HepG2 (cell line): ENCODE measurements around the gene INSYN2B. TPM values are rescaled to one million over a fixed set of nuclear protein-coding genes. Genes with fewer than 3 reads are reported as not detected.

ENCODE experiments used
- ATAC-seq: fragments of 200-7000 bp; cut with Tn5 transposase; 3 replicates; pipeline ENCODE4 v1.9.1; 2020; ENCODE audit warnings: mild to moderate bottlenecking, moderate library complexity
- BruUV-seq: library from RNA; stranded (reverse); fragments of 400-500 nt; replicated peaks from 2 replicates; lab custom pipeline; 2021; lab: Mats Ljungman, UMichigan
- CTCF ChIA-PET: fragments of 300-600 bp; formaldehyde crosslinking; extraction: SDS; loops from one replicate; lab custom pipeline; 2021; ENCODE audit warnings: low total read pairs, inconsistent platforms, low intra/inter-chr PET ratio; lab: Yijun Ruan, JAX
- POLR2A ChIA-PET: fragments of 350-600 bp; sonication (Branson Sonifier 250); formaldehyde crosslinking; loops from one replicate; lab custom pipeline; 2020; ENCODE audit warnings: antibody characterized with exemption, inconsistent platforms; lab: Yijun Ruan, JAX
- DNase-seq: peaks from one replicate; pipeline ENCODE4 v3.0.0-alpha.2; 2015; ENCODE audit warnings: low spot score
- FAIRE-seq: peaks from 3 replicates; lab custom pipeline; 2011; peaks lifted over from hg19 to GRCh38; lab: Jason Lieb, UNC
- H2AFZ ChIP-seq: one replicate; pipeline ENCODE4 v1.6.1; 2011; ENCODE audit warnings: low read length, inconsistent platforms
- H3K27ac ChIP-seq: fragments of 300-600 bp; 3 replicates; pipeline ENCODE4 v1.8.0; 2011; ENCODE audit warnings: mixed run types, mild to moderate bottlenecking, mixed read lengths, low read length, inconsistent platforms; ENCODE audit not compliant: insufficient read depth; ENCODE audit errors: extremely low read length
- H3K27me3 ChIP-seq, 2 experiments: fragments of 200-600 bp in 1 of 2; 2 replicates in 1 of 2; 3 replicates in 1 of 2; pipeline versions ENCODE4 v1.6.0 to v1.8.0; 2011; ENCODE audit warnings: low read length in 2 of 2, mild to moderate bottlenecking in 2 of 2, moderate library complexity in 2 of 2, inconsistent platforms in 1 of 2; ENCODE audit not compliant: insufficient read depth in 2 of 2, control insufficient read depth in 1 of 2
- H3K36me3 ChIP-seq, 2 experiments: fragments of 200-600 bp in 1 of 2; replicated peaks in 1 of 2; 2 replicates in 1 of 2; 3 replicates in 1 of 2; pipeline versions ENCODE4 v1.5.1 to v1.8.0; 2011; ENCODE audit warnings: low read length in 2 of 2, inconsistent platforms in 1 of 2; ENCODE audit not compliant: insufficient read depth in 2 of 2, control insufficient read depth in 1 of 2
- H3K4me1 ChIP-seq: 2 replicates; pipeline ENCODE4 v1.5.1; 2012; ENCODE audit warnings: low read length, inconsistent platforms; ENCODE audit not compliant: insufficient read depth
- H3K4me2 ChIP-seq: 2 replicates; pipeline ENCODE4 v1.6.0; 2011; ENCODE audit warnings: low read depth, low read length, inconsistent platforms
- H3K4me3 ChIP-seq, 3 experiments: fragments of 200-600 bp in 1 of 3; sonication (generic), shearing (Covaris generic) in 1 of 3; replicated peaks in 1 of 3; 2 replicates each; pipeline ENCODE4 v1.5.1; 2011 to 2016; ENCODE audit warnings: low read length in 3 of 3, inconsistent platforms in 2 of 3, low read depth in 2 of 3, mild to moderate bottlenecking in 2 of 3, control low read depth in 1 of 3, mixed read lengths in 1 of 3; ENCODE audit not compliant: insufficient read depth in 1 of 3
- H3K79me2 ChIP-seq: one replicate; pipeline ENCODE4 v1.6.1; 2011; ENCODE audit warnings: low read length, inconsistent platforms; ENCODE audit not compliant: insufficient read depth
- H3K9ac ChIP-seq: 2 replicates; pipeline ENCODE4 v1.6.0; 2011; ENCODE audit warnings: mild to moderate bottlenecking, low read depth, low read length, inconsistent platforms; ENCODE audit not compliant: insufficient read depth
- H3K9me3 ChIP-seq: 2 replicates; pipeline ENCODE4 v1.5.1; 2012; ENCODE audit warnings: mild to moderate bottlenecking, low read length
- H4K20me1 ChIP-seq: 2 replicates; pipeline ENCODE4 v1.6.0; 2011; ENCODE audit warnings: inconsistent platforms, mild to moderate bottlenecking, low read length, moderate library complexity; ENCODE audit not compliant: insufficient read depth
- ATF3 ChIP-seq: sonication (generic); formaldehyde crosslinking; IDR thresholded peaks from 2 replicates; pipeline ENCODE4 v1.4.0; 2020; ENCODE audit warnings: missing genetic modification reagents
- ATF7-NPFF ChIP-seq: sonication (generic); formaldehyde crosslinking; IDR thresholded peaks from 2 replicates; pipeline ENCODE4 v1.8.1; 2023; ENCODE audit warnings: mild to moderate bottlenecking, low read depth, missing genetic modification reagents, moderate library complexity
- CEBPZ ChIP-seq: IDR thresholded peaks from 2 replicates; pipeline ENCODE4 v1.6.1; 2012; ENCODE audit warnings: low read length, improper control_type of control experiment
- ELF3 ChIP-seq: IDR thresholded peaks from 2 replicates; pipeline ENCODE4 v1.6.1; 2016; ENCODE audit warnings: missing genetic modification reagents, missing compliant biosample characterization
- HNRNPUL1 ChIP-seq: fragments of 200-400 bp; formaldehyde crosslinking; IDR thresholded peaks from 2 replicates; pipeline ENCODE4 v1.6.1; 2017; ENCODE audit warnings: low read depth, mild to moderate bottlenecking, low read length, moderate library complexity
- JARID2 ChIP-seq: sonication (generic); formaldehyde crosslinking; IDR thresholded peaks from 2 replicates; pipeline ENCODE4 v1.8.1; 2023; ENCODE audit warnings: missing genetic modification reagents, inconsistent platforms; ENCODE audit not compliant: insufficient replicate concordance
- KDM3A ChIP-seq: IDR thresholded peaks from 2 replicates; pipeline ENCODE4 v1.6.1; 2018; ENCODE audit warnings: low read depth, missing compliant biosample characterization
- MAFF ChIP-seq: IDR thresholded peaks from 2 replicates; pipeline ENCODE4 v1.6.1; 2011; ENCODE audit warnings: low read depth, low read length, improper control_type of control experiment
- NCOA2 ChIP-seq: sonication (generic); formaldehyde crosslinking; IDR thresholded peaks from 2 replicates; pipeline ENCODE4 v1.8.0; 2022; ENCODE audit warnings: inconsistent platforms
- SMARCE1 ChIP-seq: fragments of 450-650 bp; IDR thresholded peaks from 2 replicates; pipeline ENCODE4 v1.6.1; 2017; ENCODE audit warnings: borderline replicate concordance
- TCF12 ChIP-seq, 2 experiments: fragments of 450-650 bp in 1 of 2; sonication (generic) in 1 of 2; formaldehyde crosslinking in 1 of 2; IDR thresholded peaks; 2 replicates each; pipeline versions ENCODE4 v1.6.1 to v1.8.0; 2017 to 2022; ENCODE audit warnings: antibody characterized with exemption in 1 of 2, mild to moderate bottlenecking in 1 of 2, missing genetic modification reagents in 1 of 2, moderate library complexity in 1 of 2
- TMF1 ChIP-seq: sonication (generic); formaldehyde crosslinking; IDR thresholded peaks from 2 replicates; pipeline ENCODE4 v1.8.1; 2022; ENCODE audit warnings: low read depth, missing genetic modification reagents
- ZBTB25 ChIP-seq: IDR thresholded peaks from 2 replicates; pipeline ENCODE4 v1.6.1; 2018; ENCODE audit warnings: missing genetic modification reagents
- ZMYM2 ChIP-seq: sonication (generic); formaldehyde crosslinking; IDR thresholded peaks from 2 replicates; pipeline ENCODE4 v1.8.0; 2022; ENCODE audit warnings: mild to moderate bottlenecking, missing genetic modification reagents
- ZNF260 ChIP-seq: sonication (generic); formaldehyde crosslinking; IDR thresholded peaks from 2 replicates; pipeline ENCODE4 v1.4.0; 2020; ENCODE audit warnings: missing genetic modification reagents, low read depth, mild to moderate bottlenecking, borderline replicate concordance
- ZNF34 ChIP-seq: sonication (generic); formaldehyde crosslinking; IDR thresholded peaks from 2 replicates; pipeline ENCODE4 v1.4.0; 2020; ENCODE audit warnings: mild to moderate bottlenecking, missing genetic modification reagents, borderline replicate concordance
- WGBS: methylation state at CpG from one replicate; pipeline ENCODE4 v1.1.6; 2017; ENCODE audit warnings: low lambda C conversion rate; 5-methylcytosine and 5-hydroxymethylcytosine counted together
- in situ Hi-C: cut with HindIII; loops from 2 replicates; pipeline ENCODE4 v1.10.0; 2017; ENCODE audit warnings: low pct_unique_long_range_greater_than_20kb; ENCODE audit not compliant: extremely low pct_ligation_motif_present
- intact Hi-C: fragments of 100-400 bp; cut with micrococcal nuclease; formaldehyde crosslinking; loops from one replicate; pipeline ENCODE4 v1.10.0; 2022; ENCODE audit not compliant: unreplicated experiment
- polyA plus RNA-seq, 8 experiments: library from polyadenylated mRNA; depleted of rRNA in 3 of 8; stranded (reverse) in 7 of 8; unstranded in 1 of 8; fragments of >200 nt; fragmentation: Illumina TruSeq in 4 of 8; extraction: Trizol in 4 of 8; gene quantifications; 2 replicates each; pipeline versions ENCODE4 v1.2.1 to v1.2.3, GENCODE V29; 2011 to 2016; ENCODE audit warnings: low read depth in 4 of 8, missing spikeins in 1 of 8, mixed read lengths in 1 of 8; ENCODE audit not compliant: insufficient read depth in 1 of 8
- total RNA-seq, 5 experiments: library from RNA; depleted of rRNA; stranded (reverse); fragments of >200 nt; fragmentation: Illumina TruSeq; extraction: Trizol; gene quantifications; 2 replicates each; pipeline ENCODE4 v1.2.3, GENCODE V29; 2016; ENCODE audit warnings: low read depth in 1 of 5

The INSYN2B gene
- total and polyA plus RNA-seq, 2 of the 13 experiments (the other 11 are each of a cell fraction or from before 2014, with no cell fraction given), result not detected

- Histone ChIP-seq H3K4me2 (no peak overlapping the region), H3K27me3 (no peaks in the 10 kb centered on the region), H3K9me3 (no peaks in the 10 kb centered on the region), H3K27ac (no peak overlapping the region), H2AFZ (no peak overlapping the region), H3K4me1 (no peaks in the 10 kb centered on the region), H3K4me3 (no peak overlapping the region), H4K20me1 (no peaks in the 10 kb centered on the region)
- no TSS peak for BruUV-seq
- WGBS, result 15% methylated on average over 3 of the region's 3 CpGs
- intact Hi-C loops, result no loop called here
- FAIRE-seq (no peak), DNase-seq (no peak), ATAC-seq (no peak)
- in situ Hi-C loops, result no loop called here
- POLR2A ChIA-PET, result no interaction called here
- CTCF ChIA-PET, result no interaction called here
- TF ChIP-seq ATF7-NPFF (CRISPR knock-in tag), result no peak
- TF ChIP-seq TMF1, result no peak
- TF ChIP-seq JARID2 (CRISPR knock-in tag), result no peak
- no peak for TF ChIP-seq NCOA2
- TF ChIP-seq HNRNPUL1, result no peak
- no peak for TF ChIP-seq ZNF260 (CRISPR knock-in tag)
- TF ChIP-seq KDM3A (CRISPR knock-in tag), result no peak
- no peak for TF ChIP-seq SMARCE1
- no peak for TF ChIP-seq TCF12 (IDR thresholded peaks at IDR 0.05)
- no peak for TF ChIP-seq TCF12 (CRISPR knock-in tag; IDR thresholded peaks at IDR 0.05)
- no peak for TF ChIP-seq ZBTB25 (CRISPR knock-in tag)
- no peak for TF ChIP-seq ATF3 (CRISPR knock-in tag)
- TF ChIP-seq ZMYM2 (CRISPR knock-in tag), result no peak
- no peak for TF ChIP-seq ELF3 (CRISPR knock-in tag)
- TF ChIP-seq CEBPZ, result no peak
- TF ChIP-seq ZNF34, result no peak
- TF ChIP-seq MAFF, result no peak
- TF ChIP-seq, all 625 proteins: peak for 0
- H3K79me2 ChIP-seq, result no peaks in the 10 kb centered on the region
- H3K9ac ChIP-seq, result no peak overlapping the region
- no peaks in the 10 kb centered on the region for H3K36me3 ChIP-seq
Measured at GRCh38 chr5:169827769-169828168, 152.5 kb downstream of the INSYN2B start.
